SU-DHL-6 (cell line): ENCODE measurements around the gene EXOC6B.

ENCODE experiments used
- H2AFZ ChIP-seq: fragments of 200-600 bp; sonication (generic); 2 replicates; pipeline ENCODE4 v1.6.1; 2014; ENCODE audit warnings: low read depth, mild to moderate bottlenecking, moderate library complexity, mixed read lengths, antibody characterized with exemption, low read length; ENCODE audit not compliant: severe bottlenecking
- H3F3A ChIP-seq: fragments of 200-600 bp; shearing (Covaris generic); 2 replicates; pipeline ENCODE4 v1.6.0; 2016; ENCODE audit warnings: antibody characterized with exemption, mild to moderate bottlenecking; ENCODE audit not compliant: insufficient read depth
- H3K27ac ChIP-seq: fragments of 200-600 bp; sonication (generic); 2 replicates; pipeline ENCODE4 v1.5.1; 2016; ENCODE audit warnings: low read depth, mild to moderate bottlenecking, low read length, moderate library complexity, mixed read lengths
- H3K27me3 ChIP-seq: fragments of 200-600 bp; sonication (generic), shearing (Covaris generic); 2 replicates; pipeline ENCODE4 v1.6.0; 2014; ENCODE audit warnings: mild to moderate bottlenecking, low read length
- H3K36me3 ChIP-seq: fragments of 200-600 bp; sonication (generic); 2 replicates; pipeline ENCODE4 v1.6.1; 2014; ENCODE audit warnings: mild to moderate bottlenecking, low read length, mixed read lengths
- H3K4me2 ChIP-seq: fragments of 300-600, 200-600 bp; shearing (Covaris generic), sonication (generic); 2 replicates; pipeline ENCODE4 v1.6.0; 2014; ENCODE audit warnings: low read length, low read depth, mild to moderate bottlenecking; ENCODE audit not compliant: poor library complexity, severe bottlenecking
- H3K4me3 ChIP-seq: fragments of 200-600 bp; sonication (generic); 2 replicates; pipeline ENCODE4 v1.5.1; 2014; ENCODE audit warnings: antibody characterized with exemption, low read length, mild to moderate bottlenecking, mixed read lengths; ENCODE audit not compliant: insufficient read depth, poor library complexity, severe bottlenecking
- H3K79me2 ChIP-seq: fragments of 200-600 bp; sonication (generic); 2 replicates; pipeline ENCODE4 v1.6.1; 2014; ENCODE audit warnings: mild to moderate bottlenecking, low read length, moderate library complexity; ENCODE audit not compliant: insufficient read depth
- H3K9ac ChIP-seq: fragments of 200-600 bp; sonication (generic); 2 replicates; pipeline ENCODE4 v1.7.0; 2014; ENCODE audit warnings: mild to moderate bottlenecking, low read length
- H3K9me2 ChIP-seq: fragments of 200-600 bp; sonication (generic); replicated peaks from 2 replicates; pipeline ENCODE4 v1.6.1; 2014; ENCODE audit warnings: low read length; ENCODE audit not compliant: insufficient read depth
- H3K9me3 ChIP-seq: fragments of 200-600 bp; sonication (generic); 2 replicates; pipeline ENCODE4 v1.6.1; 2014; ENCODE audit warnings: low read length, mixed read lengths; ENCODE audit not compliant: insufficient read depth
- H4K20me1 ChIP-seq: fragments of 200-600 bp; sonication (generic); 2 replicates; pipeline ENCODE4 v1.6.1; 2014; ENCODE audit warnings: low read depth, mild to moderate bottlenecking, antibody characterized with exemption, low read length, moderate library complexity, mixed read lengths
- EZH2phosphoT487 ChIP-seq: fragments of 200-600 bp; sonication (generic), shearing (Covaris generic); conservative IDR thresholded peaks from 2 replicates; pipeline ENCODE4 v1.6.1; 2018; ENCODE audit warnings: mild to moderate bottlenecking, antibody characterized with exemption, low read length, moderate library complexity, mixed read lengths
- TF ChIP-seq, protein P1 (sequence below): fragments of 200-600 bp; sonication (generic); IDR thresholded peaks from one replicate; pipeline ENCODE4 v1.5.1; 2017; ENCODE audit warnings: antibody characterized with exemption, mild to moderate bottlenecking, low read length, moderate library complexity; ENCODE audit not compliant: insufficient read depth, poor library complexity, severe bottlenecking

Gene EXOC6B

DNA sequence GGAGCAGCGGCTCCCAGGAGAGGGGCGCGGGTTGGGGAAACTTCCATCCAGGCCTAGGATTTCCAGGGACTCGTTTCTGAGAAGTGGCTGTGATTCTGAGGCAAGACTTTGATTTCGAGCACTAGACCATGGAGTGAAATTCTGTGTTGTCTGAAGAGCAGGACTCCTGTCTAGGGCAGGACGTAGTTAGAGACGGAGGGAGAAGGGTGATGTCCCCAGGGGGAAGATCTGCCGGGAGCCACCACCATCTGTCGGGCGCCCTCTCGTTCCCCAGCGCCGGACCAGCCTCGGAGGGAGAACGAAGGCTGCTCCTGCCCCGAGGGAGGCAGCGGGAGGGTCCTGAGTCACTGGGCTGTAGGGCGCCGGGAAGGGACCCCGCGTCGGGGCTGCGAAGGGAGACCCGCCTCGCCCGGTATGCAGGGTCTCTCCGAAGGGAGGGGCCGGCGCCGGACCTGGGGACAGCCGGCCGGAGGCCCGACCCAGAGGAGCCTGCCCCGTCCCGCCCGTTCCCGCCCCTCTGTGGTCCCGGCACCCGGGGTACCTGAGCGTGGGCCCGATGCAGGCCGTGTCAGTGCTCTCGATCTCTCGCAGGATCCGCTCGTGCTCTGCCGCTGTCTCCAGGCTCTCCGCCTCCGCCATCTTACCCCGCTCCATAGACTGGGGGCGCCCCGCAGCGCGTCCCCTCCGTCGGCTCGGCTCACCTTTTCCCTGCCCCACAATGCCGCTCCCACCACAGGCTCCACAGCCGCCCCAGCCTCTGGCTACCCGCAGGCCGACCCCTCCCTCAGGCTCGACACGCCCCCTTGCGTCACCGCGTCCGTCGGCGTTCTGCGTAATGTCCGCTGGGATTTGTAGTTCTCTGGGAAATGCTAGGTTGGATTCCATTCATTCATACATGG, at the start of gene EXOC6B:
Gene EXOC6B, minus strand, starts transcription at position 777 of the 899 bp plus-strand sequence.
- H3K9me2 ChIP-seq: no peaks in the 10 kb centered on the region
- no peaks in the 10 kb centered on the region for H4K20me1 ChIP-seq
- no peaks in the 10 kb centered on the region for H3K9me3 ChIP-seq
- H3K4me3 ChIP-seq: no peak within 1 kb of the TSS
- no peak within 1 kb of the TSS for H3K27ac ChIP-seq
- no peaks in the 10 kb centered on the region for H3K27me3 ChIP-seq
- TF ChIP-seq, protein P1, sequence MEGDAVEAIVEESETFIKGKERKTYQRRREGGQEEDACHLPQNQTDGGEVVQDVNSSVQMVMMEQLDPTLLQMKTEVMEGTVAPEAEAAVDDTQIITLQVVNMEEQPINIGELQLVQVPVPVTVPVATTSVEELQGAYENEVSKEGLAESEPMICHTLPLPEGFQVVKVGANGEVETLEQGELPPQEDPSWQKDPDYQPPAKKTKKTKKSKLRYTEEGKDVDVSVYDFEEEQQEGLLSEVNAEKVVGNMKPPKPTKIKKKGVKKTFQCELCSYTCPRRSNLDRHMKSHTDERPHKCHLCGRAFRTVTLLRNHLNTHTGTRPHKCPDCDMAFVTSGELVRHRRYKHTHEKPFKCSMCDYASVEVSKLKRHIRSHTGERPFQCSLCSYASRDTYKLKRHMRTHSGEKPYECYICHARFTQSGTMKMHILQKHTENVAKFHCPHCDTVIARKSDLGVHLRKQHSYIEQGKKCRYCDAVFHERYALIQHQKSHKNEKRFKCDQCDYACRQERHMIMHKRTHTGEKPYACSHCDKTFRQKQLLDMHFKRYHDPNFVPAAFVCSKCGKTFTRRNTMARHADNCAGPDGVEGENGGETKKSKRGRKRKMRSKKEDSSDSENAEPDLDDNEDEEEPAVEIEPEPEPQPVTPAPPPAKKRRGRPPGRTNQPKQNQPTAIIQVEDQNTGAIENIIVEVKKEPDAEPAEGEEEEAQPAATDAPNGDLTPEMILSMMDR: no peak
- no peak for TF ChIP-seq EZH2phosphoT487
- H3K9ac ChIP-seq: no peak within 1 kb of the TSS
- no peaks in the 10 kb centered on the region for H3F3A ChIP-seq
- H3K4me2 ChIP-seq: no peak within 1 kb of the TSS
- no peak within 1 kb of the TSS for H2AFZ ChIP-seq
- no peaks in the 10 kb centered on the region for H3K79me2 ChIP-seq
- no peaks in the 10 kb centered on the region for H3K36me3 ChIP-seq

DNA sequence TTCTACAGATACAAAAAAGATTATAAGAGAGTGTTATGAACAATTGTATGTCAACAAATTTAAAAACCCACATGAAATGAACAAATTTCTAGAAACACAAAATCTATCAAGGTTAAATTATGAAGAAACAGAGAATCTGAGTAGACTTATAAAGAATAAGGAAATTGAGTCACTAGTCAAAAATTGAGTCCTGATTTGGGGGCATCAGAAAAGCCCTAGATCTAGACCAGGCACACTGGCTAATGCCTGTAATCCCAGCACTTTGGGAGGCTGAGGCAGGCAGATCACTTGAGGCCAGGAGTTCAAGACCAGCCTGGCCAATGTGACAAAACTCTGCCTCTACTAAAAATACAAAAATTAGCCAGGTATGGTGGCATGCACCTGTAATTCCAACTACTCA, 46.0 kb upstream of the EXOC6B start:
- TF ChIP-seq EZH2phosphoT487: no peak
- TF ChIP-seq, protein P1: no peak
- no peaks in the 10 kb centered on the region for H3K9me3 ChIP-seq

DNA sequence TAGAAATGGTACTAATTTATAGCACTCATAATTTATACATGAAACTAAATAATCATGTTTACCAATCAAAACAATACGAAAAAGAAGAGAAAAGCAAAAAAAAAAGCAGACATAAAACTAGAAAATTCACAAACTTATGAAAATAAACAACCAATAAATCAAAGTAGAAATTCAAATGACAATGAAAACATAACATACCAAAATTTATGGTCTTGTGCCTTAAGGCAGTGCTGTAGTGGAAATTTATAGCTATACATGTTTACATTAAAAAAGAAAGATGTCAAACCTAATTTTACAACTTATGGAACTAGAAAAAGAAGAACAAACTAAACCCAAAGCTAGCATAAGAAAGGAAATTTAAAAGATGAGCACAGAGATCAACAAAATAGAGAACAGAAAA, 45.2 kb upstream of the EXOC6B start:
- Histone ChIP-seq H3K27ac (no peak overlapping the region), H3K27me3 (no peaks in the 10 kb centered on the region), H2AFZ (no peak overlapping the region), H3K4me2 (no peak overlapping the region), H3K9me2 (no peaks in the 10 kb centered on the region), H3F3A (no peaks in the 10 kb centered on the region), H3K9me3 (no peaks in the 10 kb centered on the region), H3K79me2 (no peaks in the 10 kb centered on the region), H3K36me3 (no peaks in the 10 kb centered on the region), H4K20me1 (no peaks in the 10 kb centered on the region), H3K4me3 (no peak overlapping the region), H3K9ac (no peak overlapping the region)
- no peak for TF ChIP-seq EZH2phosphoT487

More for the DNA sequence above, 46.0 kb upstream of the EXOC6B start:
- no peaks in the 10 kb centered on the region for H3K79me2 ChIP-seq
- H3K4me2 ChIP-seq: no peak overlapping the region
- H3K27ac ChIP-seq: no peak overlapping the region
- H4K20me1 ChIP-seq: no peaks in the 10 kb centered on the region
- no peaks in the 10 kb centered on the region for H3K9me2 ChIP-seq
- H3K27me3 ChIP-seq: no peaks in the 10 kb centered on the region
- no peak overlapping the region for H3K4me3 ChIP-seq
- no peaks in the 10 kb centered on the region for H3K36me3 ChIP-seq
- H3F3A ChIP-seq: no peaks in the 10 kb centered on the region
- no peak overlapping the region for H3K9ac ChIP-seq
- H2AFZ ChIP-seq: no peak overlapping the region

DNA sequence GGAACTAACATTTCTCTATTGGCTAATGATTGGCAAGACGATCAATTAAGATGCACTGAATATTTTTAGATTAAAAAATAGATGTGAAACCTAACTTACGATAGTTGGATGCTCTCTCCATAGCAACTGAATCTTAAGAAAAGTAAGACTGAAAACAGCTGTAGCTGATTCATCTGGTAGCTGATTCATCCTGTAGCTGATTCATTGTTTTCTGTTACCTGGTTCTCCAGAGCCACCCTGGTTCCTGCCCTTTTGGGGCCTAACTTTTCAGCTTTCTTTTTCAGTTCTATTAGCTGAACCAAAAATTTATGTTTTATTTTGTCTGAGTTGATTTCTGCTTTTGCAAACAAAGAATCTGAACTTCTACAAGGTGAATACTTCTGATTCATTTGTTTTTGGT, 38.7 kb upstream of the EXOC6B start:
- Histone ChIP-seq H3K36me3 (no peaks in the 10 kb centered on the region), H3K9me2 (no peaks in the 10 kb centered on the region), H3K9me3 (no peaks in the 10 kb centered on the region), H3K79me2 (no peaks in the 10 kb centered on the region), H3F3A (no peaks in the 10 kb centered on the region), H2AFZ (no peak overlapping the region), H3K9ac (no peak overlapping the region), H4K20me1 (no peaks in the 10 kb centered on the region), H3K4me2 (no peak overlapping the region), H3K27ac (no peak overlapping the region), H3K27me3 (no peaks in the 10 kb centered on the region), H3K4me3 (no peak overlapping the region)
- TF ChIP-seq, protein P1: no peak
- no peak for TF ChIP-seq EZH2phosphoT487
